Measurements from ENCODE around the gene PRSS22.

The PRSS22 gene

GRCh38 chr16:2816751-2817339 is 41.1 kb downstream of the PRSS22 start, which contains the start of gene PRSS21:
Gene PRSS21, plus strand, starts transcription at chr16:2817237. Its CDS starts 32 bp downstream, at chr16:2817269.
- no peak for DNase-seq (ENCODE audit: low read depth)

- DNase-seq (ENCODE audit: low read depth), result no peak
Observed at GRCh38 chr16:2815299-2815771, 42.6 kb downstream of the PRSS22 start.

GRCh38 chr16:2814551-2815298 is 43.2 kb downstream of the PRSS22 start:
- no peak for DNase-seq (ENCODE audit: low read depth)

GRCh38 chr16:2813771-2814221 is 44.2 kb downstream of the PRSS22 start:
- DNase-seq (ENCODE audit: low read depth), result no peak

- DNase-seq (ENCODE audit: low read depth), result no peak
Observed at GRCh38 chr16:2811703-2812471, 46.1 kb downstream of the PRSS22 start.

GRCh38 chr16:2810651-2811050 is 47.3 kb downstream of the PRSS22 start:
- no peak for DNase-seq (ENCODE audit: low read depth)

GRCh38 chr16:2809149-2809760 is 48.7 kb downstream of the PRSS22 start:
- DNase-seq (ENCODE audit: low read depth), result no peak

GRCh38 chr16:2808181-2808580 is 49.8 kb downstream of the PRSS22 start:
- no peak for DNase-seq (ENCODE audit: low read depth)

GRCh38 chr16:2806286-2806685 is 51.7 kb downstream of the PRSS22 start:
- no peak for DNase-seq (ENCODE audit: low read depth)

- DNase-seq (ENCODE audit: low read depth), result no peak
Observed at GRCh38 chr16:2804728-2805127, 53.2 kb downstream of the PRSS22 start.

GRCh38 chr16:2803545-2804195 is 54.3 kb downstream of the PRSS22 start:
- no peak for DNase-seq (ENCODE audit: low read depth)
